GM12801 (cell line): ENCODE data around the gene CD22.

ENCODE experiments used
- CTCF ChIP-seq: IDR thresholded peaks from one replicate; pipeline ENCODE4 v1.5.1; 2011; ENCODE audit warnings: control low read depth; ENCODE audit not compliant: insufficient read length; ENCODE audit errors: extremely low read depth

The CD22 gene

GRCh38 chr19:35373492-35373891 lies 44.5 kb downstream of the CD22 start:
- TF ChIP-seq CTCF = no peak

GRCh38 chr19:35375505-35376307 lies 46.7 kb downstream of the CD22 start:
- TF ChIP-seq CTCF = no peak

- TF ChIP-seq CTCF = no peak
These were observed 48.7 kb downstream of the CD22 start for GRCh38 chr19:35377656-35378055.

- TF ChIP-seq CTCF = no peak
These were observed 49.4 kb downstream of the CD22 start for GRCh38 chr19:35378356-35378755.

- TF ChIP-seq CTCF = no peak
These were observed 51.0 kb downstream of the CD22 start for GRCh38 chr19:35379992-35380391.

- TF ChIP-seq CTCF = no peak
These were observed 51.6 kb downstream of the CD22 start for GRCh38 chr19:35380450-35381124.

- no peak for TF ChIP-seq CTCF
These were observed 52.3 kb downstream of the CD22 start for GRCh38 chr19:35381318-35381717.
